ENCODE data around the gene ZNF48. TPM values are rescaled to one million over a fixed set of nuclear protein-coding genes. Genes with fewer than 3 reads are reported as not detected.
A peak's percentile ranks its signal among the peaks of the same experiment; 100 is the strongest.

The ZNF48 gene
- total RNA-seq, 1 experiment from 2014 or later: 57.3 TPM

DNA sequence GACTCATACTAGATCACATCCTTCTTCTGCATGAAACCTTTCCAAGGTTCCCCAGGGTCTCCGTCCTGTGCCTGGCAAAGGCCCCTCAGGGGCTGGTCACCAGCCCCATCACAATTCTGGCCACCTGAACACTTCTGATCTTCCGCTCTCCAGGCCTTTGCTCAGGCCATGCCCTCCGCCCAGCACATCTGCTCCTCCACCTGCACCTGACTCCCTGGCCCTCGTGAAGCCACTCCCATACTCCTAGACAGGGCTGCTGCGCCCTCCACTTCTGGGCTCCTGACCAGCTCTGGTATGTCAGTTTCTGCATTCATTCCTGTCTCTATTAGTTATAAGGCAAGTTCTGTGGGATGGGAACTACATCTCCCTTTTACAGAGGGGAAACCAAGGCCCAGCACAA, 22.5 kb upstream of the ZNF48 start:
- H3K4me3 Mint-ChIP-seq: peak overlapping the region; percentile 21 to 59; a peak in 3 of 5 replicates
- Histone ChIP-seq H2AK5ac (ENCODE audit: insufficient read length, low read length) (no peak overlapping the region), H2BK15ac (ENCODE audit: low read depth, low read length) (no peak overlapping the region), H3K4me2 (ENCODE audit: insufficient read depth, insufficient read length, low read length) (no peak overlapping the region), H2BK5ac (ENCODE audit: insufficient read length, low read length) (no peak overlapping the region), H3K79me1 (ENCODE audit: insufficient read depth, low read depth, low read length, poor library complexity, severe bottlenecking) (peaks cover 3% of the 10 kb centered on the region), H3K4ac (ENCODE audit: low read depth, low read length) (no peak overlapping the region), H3K56ac (ENCODE audit: insufficient read length, low read depth, low read length) (no peak overlapping the region), H3K27ac (ENCODE audit: insufficient read length, low read depth, low read length) (no peak overlapping the region), H2BK20ac (ENCODE audit: low read depth, low read length, poor library complexity, severe bottlenecking) (no peak overlapping the region), H4K20me1 (ENCODE audit: control insufficient read depth, insufficient read depth, insufficient read length) (no peaks in the 10 kb centered on the region), H3K23me2 (ENCODE audit: insufficient read length, low read depth, low read length, poor library complexity, severe bottlenecking) (peaks cover 14% of the 10 kb centered on the region), H4K5ac (ENCODE audit: insufficient read length, low read depth, low read length) (no peak overlapping the region), H2AFZ (ENCODE audit: low read length) (no peak overlapping the region), H3K9ac (ENCODE audit: extremely low read depth, insufficient read length, low read length) (no peak overlapping the region), H2BK12ac (ENCODE audit: insufficient read length, low read depth, low read length) (no peak overlapping the region), H3T11ph (ENCODE audit: low read length) (no peak overlapping the region), H3K18ac (ENCODE audit: insufficient read length, low read depth, low read length) (no peak overlapping the region), H3K27me3 (ENCODE audit: insufficient read depth, low read length) (no peaks in the 10 kb centered on the region), H3K23ac (ENCODE audit: insufficient read length, low read depth, low read length) (no peak overlapping the region), H2BK120ac (ENCODE audit: low read depth, low read length, poor library complexity, severe bottlenecking) (no peak overlapping the region), H3K79me2 (ENCODE audit: insufficient read depth, low read length) (no peaks in the 10 kb centered on the region; the same call in none of the 2 replicates), H3K14ac (ENCODE audit: insufficient read depth, low read length) (no peak overlapping the region), H3K4me1 (ENCODE audit: insufficient read depth, low read length) (peaks cover 6% of the 10 kb centered on the region), H4K91ac (ENCODE audit: insufficient read length, low read depth, low read length) (no peak overlapping the region), H3K9me3 (ENCODE audit: control insufficient read depth, low read depth, low read length) (no peaks in the 10 kb centered on the region), H4K8ac (replicated peaks; ENCODE audit: insufficient read length, low read depth, low read length) (no peak overlapping the region)
- peak overlapping the region in 1 of 3 experiments; percentile 84; a peak in 1 of 7 replicates for H3K27ac Mint-ChIP-seq
- no CpG with 5 or more reads among the region's 5 CpGs for WGBS (ENCODE audit: extremely low coverage, insufficient read length, low lambda C conversion rate)
- TF ChIP-seq, protein P1, sequence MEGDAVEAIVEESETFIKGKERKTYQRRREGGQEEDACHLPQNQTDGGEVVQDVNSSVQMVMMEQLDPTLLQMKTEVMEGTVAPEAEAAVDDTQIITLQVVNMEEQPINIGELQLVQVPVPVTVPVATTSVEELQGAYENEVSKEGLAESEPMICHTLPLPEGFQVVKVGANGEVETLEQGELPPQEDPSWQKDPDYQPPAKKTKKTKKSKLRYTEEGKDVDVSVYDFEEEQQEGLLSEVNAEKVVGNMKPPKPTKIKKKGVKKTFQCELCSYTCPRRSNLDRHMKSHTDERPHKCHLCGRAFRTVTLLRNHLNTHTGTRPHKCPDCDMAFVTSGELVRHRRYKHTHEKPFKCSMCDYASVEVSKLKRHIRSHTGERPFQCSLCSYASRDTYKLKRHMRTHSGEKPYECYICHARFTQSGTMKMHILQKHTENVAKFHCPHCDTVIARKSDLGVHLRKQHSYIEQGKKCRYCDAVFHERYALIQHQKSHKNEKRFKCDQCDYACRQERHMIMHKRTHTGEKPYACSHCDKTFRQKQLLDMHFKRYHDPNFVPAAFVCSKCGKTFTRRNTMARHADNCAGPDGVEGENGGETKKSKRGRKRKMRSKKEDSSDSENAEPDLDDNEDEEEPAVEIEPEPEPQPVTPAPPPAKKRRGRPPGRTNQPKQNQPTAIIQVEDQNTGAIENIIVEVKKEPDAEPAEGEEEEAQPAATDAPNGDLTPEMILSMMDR (conservative IDR thresholded peaks at IDR 0.05): no peak
- peaks cover 2% of the 10 kb centered on the region; the same call in 1 of the 2 replicates for H3K27me3 Mint-ChIP-seq (ENCODE audit: low read depth)
- peaks cover 34 to 50% of the 10 kb centered on the region in 2 experiments for H3K4me1 Mint-ChIP-seq
- H3K9me3 Mint-ChIP-seq: peaks cover 0 to 5% of the 10 kb centered on the region in 2 experiments; a peak in 4 of 5 replicates
- no peak for DNase-seq
- no peaks in the 10 kb centered on the region for H3K36me3 Mint-ChIP-seq (ENCODE audit: insufficient read depth in 1 of 3, low read depth in 3 of 3)
